HG03442 (cell line): ENCODE measurements around the gene SYNRG.
"Not testable (repeated sequence)": the region's sequence is repeated elsewhere in the genome, so short reads cannot be mapped to it uniquely, and the experiment has no call there.

ENCODE experiments used
- ATAC-seq: cut with Tn5 transposase; IDR thresholded peaks from one replicate; pipeline ENCODE4 v1.9.1; 2021; ENCODE audit warnings: mild to moderate bottlenecking, moderate library complexity; ENCODE audit not compliant: unreplicated experiment

SYNRG gene

GRCh38 chr17:37541880-37542660, 67.1 kb downstream of the SYNRG start:
- no peak for ATAC-seq

GRCh38 chr17:37538981-37539659, 70.1 kb downstream of the SYNRG start:
- no peak for ATAC-seq

- no peak for ATAC-seq
Observed at GRCh38 chr17:37535906-37536305, 73.3 kb downstream of the SYNRG start.

- ATAC-seq = no peak
Observed at GRCh38 chr17:37532756-37533155, 76.5 kb downstream of the SYNRG start.

GRCh38 chr17:37530420-37530819, 78.8 kb downstream of the SYNRG start:
- ATAC-seq = no peak

GRCh38 chr17:37527249-37527851, 81.9 kb downstream of the SYNRG start:
- no peak for ATAC-seq

GRCh38 chr17:37523715-37524219, 85.5 kb downstream of the SYNRG start:
- no peak for ATAC-seq

- no peak for ATAC-seq
Observed at GRCh38 chr17:37521821-37522220, 87.4 kb downstream of the SYNRG start.

- no peak for ATAC-seq
Observed at GRCh38 chr17:37520174-37520573, 89.0 kb downstream of the SYNRG start.

GRCh38 chr17:37519251-37519985, 89.8 kb downstream of the SYNRG start:
- ATAC-seq = no peak

GRCh38 chr17:37518826-37519225, 90.4 kb downstream of the SYNRG start:
- ATAC-seq = no peak

GRCh38 chr17:37517881-37518280, 91.3 kb downstream of the SYNRG start:
- ATAC-seq = no peak

GRCh38 chr17:37516127-37516571, 93.1 kb downstream of the SYNRG start:
- ATAC-seq = no peak

GRCh38 chr17:37513711-37514110, 95.5 kb downstream of the SYNRG start:
- ATAC-seq = no peak

- no peak for ATAC-seq
Observed at GRCh38 chr17:37512442-37513068, 96.7 kb downstream of the SYNRG start.

- not testable (repeated sequence) for ATAC-seq
Observed at GRCh38 chr17:37511642-37512041, 97.6 kb downstream of the SYNRG start.

- ATAC-seq = no peak
Observed at GRCh38 chr17:37510056-37510455, 99.2 kb downstream of the SYNRG start.

- ATAC-seq = no peak
Observed at GRCh38 chr17:37507111-37507510, 102.1 kb downstream of the SYNRG start.

GRCh38 chr17:37506678-37507077, 102.5 kb downstream of the SYNRG start:
- ATAC-seq = no peak

GRCh38 chr17:37505333-37505732, 103.9 kb downstream of the SYNRG start:
- no peak for ATAC-seq

- no peak for ATAC-seq
Observed at GRCh38 chr17:37503148-37503547, 106.1 kb downstream of the SYNRG start.
